HG02571 (cell line): ENCODE measurements around the gene MYO10.

Experiments used
- ATAC-seq: cut with Tn5 transposase; IDR thresholded peaks from one replicate; pipeline ENCODE4 v1.9.1; 2021; ENCODE audit warnings: mild to moderate bottlenecking, moderate library complexity; ENCODE audit not compliant: unreplicated experiment

MYO10 gene

DNA sequence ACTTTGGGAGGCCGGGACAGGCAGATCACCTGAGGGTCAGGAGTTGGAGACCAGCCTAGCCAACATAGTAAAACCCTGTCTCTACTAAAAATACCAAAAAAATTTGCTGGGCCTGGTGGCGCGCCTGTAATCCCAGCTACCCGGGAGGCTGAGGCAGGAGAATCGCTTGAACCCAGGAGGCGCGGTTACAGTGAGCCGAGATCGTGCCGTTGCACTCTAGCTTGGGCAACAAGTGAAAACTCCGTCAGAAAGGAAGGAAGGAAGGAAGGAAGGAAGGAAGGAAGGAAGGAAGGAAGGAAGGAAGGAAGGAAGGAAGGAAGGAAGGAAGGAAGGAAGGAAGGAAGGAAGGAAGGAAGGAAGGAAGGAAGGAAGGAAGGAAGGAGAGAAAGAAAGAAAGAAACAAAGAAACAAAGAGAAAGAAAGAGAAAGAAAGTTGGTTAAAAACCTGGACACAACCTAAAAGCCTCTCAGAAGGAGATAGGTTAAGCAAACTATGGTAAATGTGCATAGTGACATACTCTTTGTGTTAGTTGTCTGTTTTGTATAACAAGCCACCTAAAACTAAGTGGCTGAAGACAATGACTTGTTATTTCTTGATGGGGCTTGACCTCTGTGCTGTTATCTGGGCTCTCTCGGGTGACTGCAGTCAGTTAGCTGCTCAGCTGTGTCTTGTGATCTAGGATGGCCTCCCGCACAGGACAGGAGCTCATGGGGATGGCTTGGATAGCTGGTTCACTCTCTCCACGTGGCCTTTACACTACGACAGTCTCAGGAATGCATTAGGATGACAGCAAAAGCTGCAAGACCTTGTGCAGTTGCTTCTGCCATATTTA lies 8.0 kb upstream of the MYO10 start:
- ATAC-seq = no peak

DNA sequence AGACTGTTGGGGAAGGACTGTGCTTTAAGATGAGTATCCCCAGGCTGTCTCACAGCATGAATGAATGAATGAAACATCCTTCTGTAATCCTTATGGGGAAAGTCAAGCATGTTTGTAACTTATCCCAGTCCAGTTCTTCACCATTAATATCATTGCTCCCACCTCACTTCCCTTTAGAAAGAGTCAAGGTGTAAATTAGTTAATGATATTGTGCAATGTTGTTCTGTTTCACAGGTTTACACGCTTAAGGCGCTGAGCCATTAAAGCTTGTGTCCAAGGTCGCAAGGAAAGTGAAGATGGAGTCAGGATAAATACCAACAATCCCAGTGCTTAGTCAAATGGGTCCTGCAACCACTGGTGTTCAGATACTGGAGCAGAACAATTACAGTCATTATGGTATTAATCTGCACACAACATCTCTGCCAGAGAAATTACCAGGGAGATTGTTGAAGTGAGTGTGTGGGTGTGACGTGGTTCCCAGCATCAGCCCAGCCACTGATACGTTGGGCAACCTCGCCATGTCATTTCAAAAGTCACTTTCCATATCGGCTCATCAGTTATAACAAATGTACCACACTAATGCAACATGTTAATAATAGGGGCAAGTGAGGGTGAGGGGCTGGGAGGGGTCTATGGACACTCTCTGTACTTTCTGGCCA lies 1.5 kb upstream of the MYO10 start:
- no peak for ATAC-seq

DNA sequence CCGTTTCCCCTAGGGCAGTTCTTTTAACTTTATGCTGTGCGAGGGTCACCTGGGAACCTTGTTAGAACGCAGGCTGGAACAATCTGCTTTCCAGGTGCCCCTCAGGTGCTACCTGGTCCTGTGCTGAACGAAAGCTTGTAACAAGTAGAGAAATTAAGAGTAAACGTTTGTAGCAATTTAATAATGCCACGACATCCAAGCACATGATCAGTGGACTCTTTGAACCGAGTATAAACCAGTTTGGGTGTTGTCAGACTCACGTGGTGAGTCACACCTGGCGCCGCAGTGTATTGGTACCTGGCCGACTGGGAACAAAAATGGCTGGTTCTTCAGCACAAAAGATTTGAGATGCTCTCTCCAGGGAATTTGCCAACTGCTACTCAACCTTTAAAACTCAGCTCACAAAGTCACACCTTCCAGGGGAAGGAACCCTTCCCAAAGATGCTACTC lies 926 bp upstream of the MYO10 start:
- ATAC-seq = no peak

DNA sequence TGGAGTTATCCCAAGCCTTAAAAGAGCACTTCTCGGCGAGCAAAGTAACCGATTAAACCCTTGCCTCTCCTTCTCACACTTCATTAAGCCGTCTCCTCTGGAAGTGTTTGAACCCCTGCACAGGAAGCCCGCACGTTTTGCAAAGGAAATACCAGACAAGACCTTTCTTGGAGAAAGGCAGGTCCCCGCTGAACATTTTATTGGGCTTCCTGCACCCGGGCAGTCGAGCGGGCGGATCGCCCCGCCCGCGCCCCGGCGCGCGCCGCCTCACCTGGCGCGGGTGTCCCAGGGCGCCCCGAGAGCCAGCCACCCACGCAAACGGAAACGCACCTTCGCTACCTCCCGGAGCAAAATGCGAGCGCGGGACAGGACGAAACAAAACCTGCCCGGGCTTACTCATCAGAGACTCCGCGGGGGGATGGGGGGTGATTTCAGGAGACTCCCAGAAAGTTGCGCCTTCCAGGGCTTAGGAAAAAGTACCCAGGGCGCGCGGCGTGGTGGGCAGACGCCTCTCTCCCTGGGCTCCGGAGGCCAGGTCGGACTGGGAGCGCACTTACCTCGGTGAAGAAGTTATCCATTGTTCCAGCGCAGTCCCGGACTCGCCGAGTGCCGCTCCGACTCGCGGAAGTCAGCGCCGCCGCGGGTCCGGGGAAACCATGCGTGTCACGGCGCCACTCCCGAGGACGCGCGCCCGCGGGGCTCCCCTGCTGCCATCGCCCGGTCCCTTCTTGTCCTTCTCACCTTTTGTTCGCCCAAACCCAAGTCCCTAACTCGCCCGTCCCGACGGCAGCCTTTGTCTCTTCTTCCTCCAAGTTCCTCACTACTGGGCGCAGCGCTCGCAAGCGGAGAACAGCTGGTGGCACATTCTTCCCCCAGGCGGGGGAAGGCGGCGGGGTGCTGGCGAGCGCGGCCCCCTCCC lies 598 bp downstream of the MYO10 start:
- ATAC-seq = peak; percentile 34

DNA sequence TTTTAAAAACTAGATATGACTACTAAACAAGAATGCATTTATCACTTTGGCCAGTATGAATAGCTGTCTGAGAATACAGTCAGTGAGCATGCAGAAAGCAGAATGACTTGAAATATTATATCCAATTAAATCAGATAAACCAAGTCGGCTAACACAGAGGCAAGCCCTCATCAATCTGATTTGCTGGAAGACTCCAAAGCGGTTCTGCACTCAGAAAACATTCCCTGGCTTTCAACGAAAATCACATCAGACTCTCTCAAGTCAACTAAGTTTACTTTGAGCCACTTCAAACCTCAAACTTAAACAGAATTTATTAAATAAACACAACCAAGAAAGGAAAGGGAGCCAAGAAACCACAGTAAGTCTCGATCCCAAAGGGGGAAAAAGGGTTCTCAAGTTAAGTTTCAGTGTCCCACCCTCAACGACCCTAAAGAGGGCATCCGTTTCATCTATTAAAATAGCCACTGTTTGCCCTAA lies 1.4 kb downstream of the MYO10 start:
- ATAC-seq = no peak

DNA sequence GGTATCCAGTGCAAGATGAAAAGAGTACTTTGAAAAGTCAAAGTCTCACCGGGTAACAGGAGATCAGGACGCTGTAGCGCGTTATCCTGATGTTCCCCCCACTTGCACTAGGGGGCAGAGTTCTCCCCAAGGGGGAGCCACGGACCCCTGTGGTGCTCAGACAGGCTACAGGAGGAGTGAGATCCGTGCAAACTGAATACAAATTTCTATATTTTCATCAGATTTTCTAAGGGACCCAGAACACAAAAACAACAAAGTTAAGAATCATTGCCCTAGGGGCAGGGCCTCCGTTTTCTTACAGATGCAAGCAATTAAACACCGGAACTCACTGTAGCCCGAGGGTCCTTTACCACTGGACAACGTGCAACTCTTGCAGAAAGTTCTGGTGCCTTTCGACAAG lies 2.0 kb downstream of the MYO10 start:
- ATAC-seq = peak; percentile 45

DNA sequence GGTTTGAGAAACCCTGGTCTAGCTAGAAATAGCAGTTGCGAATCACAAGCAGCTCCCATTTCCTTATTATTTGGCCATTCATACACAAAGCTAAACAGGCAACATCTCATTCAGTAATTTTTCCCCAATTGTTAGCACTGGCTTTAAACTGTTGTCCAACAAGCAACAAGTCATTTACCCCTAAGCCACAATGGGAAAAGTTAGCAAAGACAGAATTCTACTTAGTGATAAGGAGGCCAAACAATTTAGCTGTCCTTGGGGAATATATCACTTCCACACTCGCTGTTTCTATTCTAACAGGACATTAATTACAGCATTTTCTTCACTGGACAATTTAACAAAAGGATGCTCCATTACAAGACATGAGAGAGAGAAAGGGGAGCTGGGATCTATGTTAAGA lies 2.8 kb downstream of the MYO10 start:
- ATAC-seq = no peak

DNA sequence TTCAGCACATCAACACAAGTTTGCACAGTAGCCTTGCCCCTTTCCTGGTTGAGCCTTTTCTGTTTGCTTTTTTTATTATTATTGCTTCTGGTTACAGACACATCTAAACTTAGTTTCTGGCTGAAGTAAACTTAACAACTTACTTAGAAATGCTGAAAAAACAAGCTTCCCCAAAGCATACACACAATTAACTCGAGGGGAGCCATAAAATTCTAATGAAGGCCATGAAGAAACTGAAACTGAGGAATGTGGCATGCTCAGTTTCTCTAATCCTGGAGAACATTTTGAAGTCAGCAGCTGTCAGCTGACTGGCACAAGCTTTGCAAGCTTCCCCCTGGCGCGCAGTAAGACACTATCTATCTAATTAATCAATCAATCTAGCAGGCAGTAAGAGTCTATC lies 3.7 kb downstream of the MYO10 start:
- no peak for ATAC-seq

DNA sequence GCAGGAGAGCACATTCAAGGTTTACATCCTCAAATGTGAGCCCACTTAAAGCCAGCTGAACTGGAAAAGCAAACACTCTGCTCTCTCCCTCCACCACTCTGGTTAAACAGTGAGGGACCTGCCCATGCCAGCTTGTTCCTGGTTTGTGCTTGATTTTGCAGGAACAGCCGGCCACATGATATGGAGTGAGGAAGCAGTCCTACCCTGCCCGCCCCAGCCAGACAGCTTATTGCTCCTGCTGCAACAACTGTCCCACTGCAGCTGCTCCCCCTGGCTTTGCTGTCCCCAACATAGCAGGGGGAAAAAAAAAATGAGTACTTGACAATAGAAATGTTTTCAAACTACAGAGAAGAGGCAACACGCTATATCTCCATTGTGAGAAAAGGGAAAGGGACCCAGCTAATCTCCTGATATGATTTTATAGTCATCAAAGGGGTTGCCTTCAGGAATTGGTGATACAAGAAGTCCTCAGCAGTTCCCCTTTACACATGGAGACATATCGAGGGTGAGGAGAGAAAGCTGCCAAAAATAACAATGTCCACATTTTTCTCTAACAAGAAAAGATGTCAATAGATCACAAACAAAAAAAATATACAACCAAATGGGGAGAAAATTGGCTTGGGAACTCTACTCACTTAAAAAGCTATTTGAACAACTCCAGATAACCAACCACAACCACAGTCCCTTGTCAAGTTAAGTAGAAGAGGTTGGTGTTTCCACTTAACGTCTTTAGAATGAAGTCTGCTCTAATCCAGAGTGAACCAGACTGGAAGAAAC lies 4.6 kb downstream of the MYO10 start:
- ATAC-seq = no peak

DNA sequence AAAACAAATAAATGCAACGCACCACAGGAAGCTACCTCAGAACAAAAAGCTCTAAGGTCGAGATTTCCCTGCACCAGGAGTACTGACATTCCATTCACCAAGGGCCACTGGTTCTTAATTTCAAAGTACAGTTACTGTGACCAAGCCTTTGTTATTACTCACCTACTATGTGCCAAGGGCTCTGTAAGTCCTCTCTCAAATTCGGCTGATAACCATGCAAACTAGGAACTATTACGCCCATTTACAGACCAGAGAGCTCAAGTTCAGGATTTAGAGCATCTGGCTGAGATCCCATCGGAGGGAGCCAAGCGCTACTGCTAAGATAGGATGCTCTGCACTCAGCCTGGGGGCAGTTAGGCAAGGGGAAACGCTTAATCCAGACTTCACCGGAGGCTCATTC lies 5.6 kb downstream of the MYO10 start:
- no peak for ATAC-seq

DNA sequence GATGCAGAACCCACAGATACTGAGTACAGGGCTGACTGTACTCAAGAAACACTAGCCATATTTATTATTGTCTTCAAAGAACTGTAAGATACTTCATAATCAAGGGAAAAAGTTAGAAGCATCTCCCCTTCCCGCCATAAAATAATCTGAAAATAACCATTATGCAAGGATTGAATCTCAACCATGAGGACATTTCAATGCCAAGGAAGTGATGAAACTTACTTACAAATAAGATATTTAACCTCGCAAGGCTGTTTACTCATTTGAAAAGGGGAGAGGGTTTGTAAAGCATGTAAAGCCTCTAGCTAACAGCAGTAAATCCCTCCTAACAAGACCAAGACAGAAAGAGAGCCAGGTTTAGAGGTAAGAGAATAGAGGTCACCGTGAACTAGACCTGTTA lies 6.3 kb downstream of the MYO10 start:
- ATAC-seq = no peak

DNA sequence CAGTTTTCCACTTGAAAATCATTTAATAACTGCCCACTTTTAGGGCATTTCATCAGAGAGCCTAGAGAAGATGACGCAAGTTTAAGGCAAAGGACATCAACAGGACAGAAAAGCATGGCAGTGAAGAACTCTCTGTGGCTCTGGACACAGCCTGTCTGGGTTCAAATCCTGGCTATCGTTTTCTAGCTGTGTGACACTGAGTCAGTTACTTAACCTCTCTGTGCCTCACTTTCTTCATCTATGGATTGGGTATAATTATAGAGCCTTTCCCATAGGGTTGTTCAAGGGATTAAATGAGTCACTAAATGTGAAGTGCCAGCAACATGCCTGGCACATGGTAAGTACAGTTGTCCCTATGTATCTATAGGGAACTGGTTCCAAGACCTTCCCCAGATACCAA lies 6.7 kb downstream of the MYO10 start:
- ATAC-seq = no peak

DNA sequence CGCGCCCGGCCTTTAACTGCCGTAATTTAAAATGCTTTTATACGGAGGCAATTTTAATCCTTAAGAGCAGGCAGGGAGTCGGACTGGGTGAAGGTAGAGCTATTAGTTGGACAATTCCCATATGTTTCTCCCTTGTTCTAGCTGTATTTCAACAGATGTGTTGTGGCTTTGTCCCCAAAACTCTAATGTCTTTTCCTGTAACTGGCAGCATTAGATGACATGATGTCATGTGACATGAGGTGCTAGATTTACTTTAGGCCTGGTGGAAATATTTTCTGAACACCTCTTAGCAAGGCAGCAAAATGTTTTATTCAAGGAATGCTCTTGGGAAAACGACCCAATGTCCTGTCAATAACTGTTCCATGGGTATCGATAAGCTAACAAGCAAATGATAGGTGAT lies 8.5 kb downstream of the MYO10 start:
- no peak for ATAC-seq

DNA sequence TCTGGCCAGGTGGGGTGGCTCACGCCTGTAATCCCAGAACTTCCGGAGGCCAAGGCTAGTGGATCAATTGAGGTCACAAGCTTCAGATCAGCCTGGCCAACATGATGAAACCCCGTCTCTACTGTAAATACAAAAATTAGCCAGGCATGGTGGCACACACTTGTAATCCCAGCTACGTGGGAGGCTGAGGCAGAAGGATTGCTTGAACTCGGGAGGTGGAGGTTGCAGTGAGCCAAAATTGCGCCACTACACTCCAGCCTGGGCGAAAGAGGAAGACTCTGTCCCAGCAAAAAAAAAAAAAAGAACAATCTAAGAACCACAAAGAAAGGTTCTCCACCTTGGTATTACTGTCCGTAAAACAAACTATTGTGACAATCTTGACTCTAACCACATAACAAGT lies 9.7 kb downstream of the MYO10 start:
- ATAC-seq = no peak

DNA sequence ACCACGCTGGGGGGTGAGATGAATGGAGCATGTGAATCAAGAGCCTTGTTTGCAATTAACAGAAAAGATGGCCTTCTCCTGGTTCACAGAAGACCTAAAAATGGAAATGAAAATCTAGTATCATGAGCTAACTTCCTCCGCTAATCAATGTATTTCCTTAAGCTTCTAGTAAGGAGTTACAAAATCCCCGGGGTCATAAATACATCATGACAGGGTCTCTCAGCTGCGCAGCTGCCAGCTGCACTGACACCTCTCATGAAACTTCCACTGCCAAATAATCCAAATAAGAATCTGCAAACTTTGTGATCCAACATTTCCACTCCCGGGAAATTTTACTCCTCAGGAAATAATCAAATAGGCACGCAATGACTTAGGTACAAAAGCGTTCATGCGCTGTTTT lies 11.9 kb downstream of the MYO10 start:
- no peak for ATAC-seq

DNA sequence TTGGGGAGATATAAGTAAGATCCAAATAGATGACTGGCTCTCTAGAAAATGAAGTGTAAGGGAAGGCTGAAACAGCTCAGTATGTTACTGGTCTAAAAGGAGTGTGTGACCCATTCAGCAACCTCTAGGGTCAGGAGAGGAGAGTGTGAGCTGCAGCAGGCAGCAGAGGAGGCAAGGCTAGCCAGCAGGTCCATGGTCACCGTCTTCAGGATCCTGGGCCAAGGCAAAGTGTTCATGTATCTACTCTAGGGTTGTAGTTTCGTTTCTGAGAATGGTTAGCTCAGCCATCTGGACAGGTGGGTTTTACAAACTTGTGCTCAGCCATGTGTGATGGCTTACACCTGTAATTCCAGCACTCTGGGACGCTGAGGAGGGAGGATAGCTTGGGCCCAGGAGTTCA lies 13.7 kb downstream of the MYO10 start:
- no peak for ATAC-seq

DNA sequence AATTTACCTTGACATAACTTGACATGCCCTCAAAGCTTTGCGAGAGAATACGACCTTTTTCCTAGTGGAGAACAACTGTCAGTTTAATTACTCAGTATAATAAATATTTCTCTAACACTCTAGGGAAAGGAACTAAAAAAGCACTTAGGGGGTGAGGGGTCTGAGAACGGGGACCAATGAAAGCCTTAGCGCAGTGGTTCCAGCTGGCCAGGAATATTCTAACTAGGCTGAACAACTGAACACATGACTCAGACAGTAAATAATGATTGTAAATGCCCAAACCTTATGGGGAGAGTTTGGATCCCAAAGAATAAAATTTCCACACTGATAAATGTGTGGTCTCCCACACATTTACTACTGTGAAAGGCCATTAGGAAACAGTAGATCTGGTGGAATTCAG lies 14.9 kb downstream of the MYO10 start:
- no peak for ATAC-seq

DNA sequence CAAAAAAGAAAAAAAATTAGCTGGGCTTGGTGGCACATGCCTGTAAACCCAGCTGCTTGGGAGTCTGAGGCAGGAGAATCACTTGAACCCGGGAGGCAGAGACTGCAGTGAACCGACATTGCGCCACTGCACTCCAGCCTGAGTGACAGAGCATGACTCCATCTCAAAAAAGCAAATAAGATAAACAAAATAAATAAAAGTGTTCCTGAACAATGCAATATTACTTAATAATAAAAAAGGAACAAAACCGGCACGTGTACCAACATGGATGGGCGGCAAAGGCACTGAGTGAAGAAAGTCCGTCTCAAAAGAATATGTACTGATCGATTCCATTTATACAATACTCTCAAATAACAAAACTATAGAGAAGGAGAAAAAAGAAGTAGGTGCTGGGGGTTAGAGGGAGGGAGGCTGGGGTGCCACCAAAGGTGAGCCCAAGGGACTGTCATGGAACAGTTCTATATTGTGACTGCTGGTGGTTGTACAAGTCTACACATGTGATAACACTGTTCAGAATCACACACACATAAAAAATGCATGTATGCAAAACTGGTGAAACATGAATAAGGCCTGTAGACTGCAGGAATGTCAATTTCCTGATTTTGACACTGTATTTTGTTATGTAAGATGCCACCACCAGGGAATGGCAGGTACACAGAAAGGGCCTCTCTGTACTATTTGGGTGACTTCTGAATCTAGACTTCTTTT lies 15.8 kb downstream of the MYO10 start:
- no peak for ATAC-seq

DNA sequence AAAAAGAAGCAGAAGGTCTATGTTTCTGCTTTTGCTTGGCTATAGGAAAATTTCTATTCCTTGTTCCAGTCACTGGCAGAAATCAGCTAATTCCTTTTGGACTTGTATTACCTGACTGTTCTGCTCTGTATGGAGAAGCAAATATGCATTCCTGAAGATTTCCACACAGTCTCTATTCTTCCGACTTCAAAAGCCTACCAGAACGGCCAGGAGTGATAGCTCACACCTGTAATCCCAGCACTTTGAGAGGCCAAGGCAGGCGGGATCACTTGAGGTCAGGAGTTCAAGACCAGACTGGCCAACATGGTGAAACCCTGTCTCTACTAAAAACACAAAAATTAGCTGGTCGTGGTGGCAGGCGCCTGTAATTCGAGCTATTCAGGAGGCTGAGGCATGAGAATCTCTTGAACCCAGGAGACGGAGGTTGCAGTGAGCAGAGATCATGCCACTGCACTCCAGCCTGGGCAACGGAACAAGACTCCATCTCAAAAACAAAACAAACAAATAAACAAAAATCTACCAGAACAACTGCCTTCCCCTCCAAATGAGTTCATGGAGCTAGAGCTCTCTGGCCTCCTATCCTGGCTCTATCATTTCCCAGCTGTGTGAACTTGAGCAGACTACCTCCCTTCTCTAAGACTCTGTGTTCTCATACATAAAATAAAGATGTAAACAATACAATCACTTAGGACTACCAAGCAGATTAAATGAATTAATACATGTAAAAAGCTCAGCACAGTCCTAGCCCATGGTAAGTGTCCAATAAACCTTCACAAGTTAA lies 17.0 kb downstream of the MYO10 start:
- no peak for ATAC-seq
